ENCODE data around the gene CNTNAP2. TPM values are rescaled to one million over a fixed set of nuclear protein-coding genes. Genes with fewer than 3 reads are reported as not detected.

The CNTNAP2 gene
- total RNA-seq, 6 experiments from 2014 or later: 0.07 to 0.13 (median 0.12) TPM; not detected in 3

DNA sequence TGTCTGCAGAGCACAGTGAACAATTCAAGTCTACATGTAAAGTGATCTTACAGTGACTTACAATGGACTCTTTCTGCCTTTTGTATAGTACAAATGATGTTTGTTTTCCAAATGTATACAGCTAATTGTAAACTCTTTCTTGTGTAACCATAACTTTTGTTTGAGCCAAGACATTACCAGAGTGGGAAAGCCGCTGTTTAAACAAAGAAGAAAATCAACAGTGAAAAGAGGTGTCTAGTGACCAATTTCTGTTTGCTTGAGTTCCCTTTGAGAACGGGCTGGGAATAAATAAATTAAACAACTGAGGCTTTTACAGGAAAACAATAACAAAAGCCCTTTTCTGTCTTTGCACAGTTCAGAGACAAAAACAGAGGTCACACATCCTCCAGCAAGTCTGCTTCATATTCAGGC lies 1163.4 kb downstream of the CNTNAP2 start:
- Mint-ChIP-seq H3K9me3 (peaks cover 10% of the 10 kb centered on the region; the same call in 1 of the 2 replicates), H3K4me3 (no peak overlapping the region), H3K4me1 (ENCODE audit: low read depth) (no peaks in the 10 kb centered on the region), H3K27me3 (ENCODE audit: insufficient read depth) (no peaks in the 10 kb centered on the region), H3K36me3 (ENCODE audit: low read depth) (no peaks in the 10 kb centered on the region), H3K27ac (no peak overlapping the region)
- no peak for DNase-seq
- TF ChIP-seq, protein P1, sequence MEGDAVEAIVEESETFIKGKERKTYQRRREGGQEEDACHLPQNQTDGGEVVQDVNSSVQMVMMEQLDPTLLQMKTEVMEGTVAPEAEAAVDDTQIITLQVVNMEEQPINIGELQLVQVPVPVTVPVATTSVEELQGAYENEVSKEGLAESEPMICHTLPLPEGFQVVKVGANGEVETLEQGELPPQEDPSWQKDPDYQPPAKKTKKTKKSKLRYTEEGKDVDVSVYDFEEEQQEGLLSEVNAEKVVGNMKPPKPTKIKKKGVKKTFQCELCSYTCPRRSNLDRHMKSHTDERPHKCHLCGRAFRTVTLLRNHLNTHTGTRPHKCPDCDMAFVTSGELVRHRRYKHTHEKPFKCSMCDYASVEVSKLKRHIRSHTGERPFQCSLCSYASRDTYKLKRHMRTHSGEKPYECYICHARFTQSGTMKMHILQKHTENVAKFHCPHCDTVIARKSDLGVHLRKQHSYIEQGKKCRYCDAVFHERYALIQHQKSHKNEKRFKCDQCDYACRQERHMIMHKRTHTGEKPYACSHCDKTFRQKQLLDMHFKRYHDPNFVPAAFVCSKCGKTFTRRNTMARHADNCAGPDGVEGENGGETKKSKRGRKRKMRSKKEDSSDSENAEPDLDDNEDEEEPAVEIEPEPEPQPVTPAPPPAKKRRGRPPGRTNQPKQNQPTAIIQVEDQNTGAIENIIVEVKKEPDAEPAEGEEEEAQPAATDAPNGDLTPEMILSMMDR (IDR thresholded peaks at IDR 0.05): no peak

DNA sequence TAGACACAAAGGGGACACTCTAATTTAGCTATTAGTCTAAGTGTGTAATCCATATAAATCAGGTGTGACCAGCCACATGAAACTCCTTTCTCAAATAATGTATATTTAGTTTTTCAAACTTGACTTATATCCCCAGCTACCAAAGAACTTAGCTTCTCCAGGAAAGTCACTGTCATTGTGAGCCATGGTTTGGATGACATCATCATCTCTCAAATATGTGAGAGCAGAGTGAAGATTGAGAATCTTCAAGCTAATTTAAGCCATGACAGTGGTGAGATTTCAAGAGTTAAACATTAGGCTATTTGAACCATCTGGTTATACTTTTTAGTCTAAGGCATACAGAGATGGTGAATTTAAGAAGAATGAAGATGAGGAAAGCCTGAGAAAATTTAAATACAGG lies 1165.6 kb downstream of the CNTNAP2 start:
- TF ChIP-seq, protein P1 (IDR thresholded peaks at IDR 0.05): no peak
- H3K4me3 Mint-ChIP-seq: no peak overlapping the region
- H3K27ac Mint-ChIP-seq: no peak overlapping the region
- H3K4me1 Mint-ChIP-seq (ENCODE audit: low read depth): no peaks in the 10 kb centered on the region
- no peak for DNase-seq
- H3K27me3 Mint-ChIP-seq (ENCODE audit: insufficient read depth): no peaks in the 10 kb centered on the region
- H3K36me3 Mint-ChIP-seq (ENCODE audit: low read depth): no peaks in the 10 kb centered on the region
- H3K9me3 Mint-ChIP-seq: peaks cover 5% of the 10 kb centered on the region; the same call in 1 of the 2 replicates

DNA sequence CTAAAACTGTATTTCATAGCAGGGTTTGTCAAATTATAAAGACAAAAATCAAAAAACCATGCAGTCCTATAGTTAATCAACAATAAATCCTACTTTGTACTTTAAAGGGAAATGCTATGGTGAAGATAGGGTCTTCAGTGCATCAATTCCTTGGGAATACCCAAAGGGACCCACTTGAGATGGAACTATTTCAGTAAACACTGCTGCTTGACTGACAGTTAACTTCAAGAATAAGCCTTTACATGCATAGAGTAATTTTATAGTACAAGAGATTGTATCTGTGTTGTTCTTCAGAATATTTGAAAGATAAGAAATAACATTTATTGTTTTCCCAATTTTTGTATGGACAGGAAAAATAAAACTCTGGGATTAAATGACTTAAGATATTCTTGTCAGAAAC lies 1179.6 kb downstream of the CNTNAP2 start:
- H3K4me1 Mint-ChIP-seq (ENCODE audit: low read depth): no peaks in the 10 kb centered on the region; the same call in 1 of the 2 replicates
- no peak overlapping the region for H3K4me3 Mint-ChIP-seq
- no peaks in the 10 kb centered on the region for H3K36me3 Mint-ChIP-seq (ENCODE audit: low read depth)
- no peaks in the 10 kb centered on the region for H3K27me3 Mint-ChIP-seq (ENCODE audit: insufficient read depth)
- no peak for DNase-seq
- H3K27ac Mint-ChIP-seq: no peak overlapping the region
- peaks cover 14% of the 10 kb centered on the region for H3K9me3 Mint-ChIP-seq
- TF ChIP-seq, protein P1 (IDR thresholded peaks at IDR 0.05): no peak

DNA sequence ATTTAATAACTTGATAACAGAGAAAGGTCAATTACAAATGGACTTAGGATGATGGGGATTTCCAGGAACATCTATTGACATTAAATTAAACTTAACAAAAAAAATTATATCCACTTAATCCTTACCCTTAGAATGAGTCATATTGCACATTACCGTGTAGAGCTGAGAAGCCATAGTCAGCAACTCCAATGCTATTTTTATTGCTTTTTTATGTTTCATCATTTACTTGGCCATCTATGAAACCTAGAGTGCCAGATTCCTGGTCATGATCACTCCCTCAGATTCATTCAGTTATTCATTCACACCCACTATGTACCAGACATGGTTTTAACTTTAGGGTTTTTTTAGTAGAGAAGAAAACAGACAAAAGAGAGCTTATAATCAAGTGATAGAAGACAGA lies 1180.4 kb downstream of the CNTNAP2 start:
- H3K9me3 Mint-ChIP-seq: peaks cover 11% of the 10 kb centered on the region
- H3K27me3 Mint-ChIP-seq (ENCODE audit: insufficient read depth): no peaks in the 10 kb centered on the region
- H3K27ac Mint-ChIP-seq: no peak overlapping the region
- DNase-seq: no peak
- H3K4me3 Mint-ChIP-seq: no peak overlapping the region
- TF ChIP-seq, protein P1 (IDR thresholded peaks at IDR 0.05): no peak
- H3K36me3 Mint-ChIP-seq (ENCODE audit: low read depth): no peaks in the 10 kb centered on the region
- no peaks in the 10 kb centered on the region; the same call in 1 of the 2 replicates for H3K4me1 Mint-ChIP-seq (ENCODE audit: low read depth)

DNA sequence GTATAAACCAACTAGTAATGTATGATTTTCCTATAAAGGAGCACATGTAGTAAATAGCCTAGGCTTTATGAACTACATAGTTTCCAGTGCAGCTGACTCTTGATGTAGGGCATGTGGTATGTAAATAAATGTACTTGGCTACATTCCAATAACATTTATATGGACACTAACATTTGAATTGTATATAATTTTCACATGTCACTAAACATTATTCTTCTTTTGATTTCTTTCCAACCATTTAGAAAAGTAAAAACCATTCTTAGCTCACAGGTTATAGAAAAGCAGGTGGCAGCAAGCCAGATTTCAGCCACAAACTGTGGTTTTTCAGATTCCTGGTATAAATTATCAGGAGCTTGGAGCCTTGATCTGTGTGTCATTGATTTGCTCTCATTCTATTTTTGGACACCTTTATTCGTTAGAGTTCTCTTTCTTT lies 1182.0 kb downstream of the CNTNAP2 start:
- H3K27ac Mint-ChIP-seq: no peak overlapping the region
- no peaks in the 10 kb centered on the region; the same call in 1 of the 2 replicates for H3K4me1 Mint-ChIP-seq (ENCODE audit: low read depth)
- H3K4me3 Mint-ChIP-seq: no peak overlapping the region
- H3K36me3 Mint-ChIP-seq (ENCODE audit: low read depth): no peaks in the 10 kb centered on the region; the same call in 1 of the 2 replicates
- TF ChIP-seq, protein P1 (IDR thresholded peaks at IDR 0.05): no peak
- no peaks in the 10 kb centered on the region for H3K27me3 Mint-ChIP-seq (ENCODE audit: insufficient read depth)
- no peak for DNase-seq
- H3K9me3 Mint-ChIP-seq: peaks cover 10% of the 10 kb centered on the region

DNA sequence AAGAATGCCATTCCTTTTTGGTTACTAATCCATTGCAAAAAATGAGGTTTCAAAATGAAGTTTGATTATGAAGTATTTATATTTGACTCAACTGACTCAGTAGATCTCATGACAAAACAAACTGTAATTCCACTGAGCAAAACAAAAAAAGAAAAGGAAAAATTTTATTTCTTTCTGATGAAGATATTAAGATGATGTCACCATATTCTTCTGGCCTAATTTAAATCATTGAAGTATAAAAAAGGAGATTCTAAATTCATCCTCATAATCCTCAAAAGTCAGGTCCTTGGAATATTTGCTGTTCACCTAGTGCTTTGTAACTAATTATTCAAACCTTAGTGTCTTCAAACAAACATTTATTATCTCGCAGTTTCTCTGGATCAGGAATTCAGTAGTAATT lies 1183.7 kb downstream of the CNTNAP2 start:
- TF ChIP-seq, protein P1 (IDR thresholded peaks at IDR 0.05): no peak
- peaks cover 11% of the 10 kb centered on the region for H3K9me3 Mint-ChIP-seq
- DNase-seq: no peak
- no peaks in the 10 kb centered on the region for H3K27me3 Mint-ChIP-seq (ENCODE audit: insufficient read depth)
- H3K36me3 Mint-ChIP-seq (ENCODE audit: low read depth): no peaks in the 10 kb centered on the region; the same call in 1 of the 2 replicates
- H3K4me1 Mint-ChIP-seq (ENCODE audit: low read depth): no peaks in the 10 kb centered on the region; the same call in 1 of the 2 replicates
- H3K27ac Mint-ChIP-seq: no peak overlapping the region
- H3K4me3 Mint-ChIP-seq: no peak overlapping the region

Data from HFFc6 (cell line).